CD4-positive, alpha-beta T cell treated with Interferon alpha-2 for 1 hour (primary cell): Measurements from ENCODE around the gene KDM4C.
"Not testable (repeated sequence)": the region's sequence is repeated elsewhere in the genome, so short reads cannot be mapped to it uniquely, and the experiment has no call there.

Source experiments
- DNase-seq, 2 donors: peaks; one replicate each; pipeline ENCODE4 v3.0.0-alpha.2; 2020 to 2022

The KDM4C gene

GRCh38 chr9:6757456-6758247 lies at the start of gene KDM4C:
TSS of gene KDM4C (plus strand) at chr9:6757973. CDS start at chr9:6792989, 35,016 bp downstream.
- DNase-seq, result peak; percentile 95 to 96

DNA sequence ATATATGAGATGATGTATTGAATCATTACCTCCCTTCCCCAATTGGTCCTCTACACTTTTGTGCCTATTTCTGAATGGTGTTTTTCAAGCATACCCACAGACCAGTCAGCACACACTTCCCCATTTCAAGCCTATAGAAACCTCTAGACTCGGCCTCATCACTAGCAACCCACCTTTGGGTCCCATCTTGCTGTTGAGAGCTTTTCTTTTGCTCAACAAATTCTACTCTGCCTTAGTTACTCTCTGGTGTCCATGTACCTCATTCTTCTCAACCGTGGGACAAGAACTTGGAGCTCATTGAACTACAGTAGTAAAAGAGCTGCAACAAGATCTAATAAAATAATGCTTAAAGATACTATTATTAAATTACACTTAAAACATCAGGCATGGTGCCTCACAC lies 49.0 kb upstream of the KDM4C start:
- DNase-seq, result no peak

- DNase-seq, result no peak
Measured at GRCh38 chr9:6711403-6711802, 46.4 kb upstream of the KDM4C start.

DNA sequence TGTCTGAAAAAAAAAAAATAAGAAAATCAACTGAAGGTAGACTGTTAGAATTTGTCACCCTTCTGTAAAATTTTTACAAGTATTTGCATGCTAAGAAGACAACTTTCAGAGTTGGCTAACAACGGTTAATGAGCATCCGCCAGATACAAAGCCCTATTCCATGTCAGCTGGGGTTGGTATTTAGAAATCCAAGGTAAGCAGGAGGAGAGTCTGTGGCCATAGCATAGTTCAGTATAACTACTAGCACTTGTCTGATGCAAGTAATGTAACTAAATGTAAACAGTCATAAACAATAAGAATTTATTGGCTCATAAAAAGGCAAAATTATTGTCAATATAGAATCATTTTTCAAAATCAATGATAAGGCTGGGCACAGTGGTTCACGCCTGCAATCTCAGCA lies 45.7 kb upstream of the KDM4C start:
- no peak for DNase-seq

- no peak for DNase-seq
Measured at GRCh38 chr9:6714176-6714575, 43.6 kb upstream of the KDM4C start.

- not testable (repeated sequence) for DNase-seq
Measured at GRCh38 chr9:6715153-6715754, 42.5 kb upstream of the KDM4C start.

GRCh38 chr9:6715755-6716643 lies 41.8 kb upstream of the KDM4C start:
- peak; percentile 69 to 77 for DNase-seq

DNA sequence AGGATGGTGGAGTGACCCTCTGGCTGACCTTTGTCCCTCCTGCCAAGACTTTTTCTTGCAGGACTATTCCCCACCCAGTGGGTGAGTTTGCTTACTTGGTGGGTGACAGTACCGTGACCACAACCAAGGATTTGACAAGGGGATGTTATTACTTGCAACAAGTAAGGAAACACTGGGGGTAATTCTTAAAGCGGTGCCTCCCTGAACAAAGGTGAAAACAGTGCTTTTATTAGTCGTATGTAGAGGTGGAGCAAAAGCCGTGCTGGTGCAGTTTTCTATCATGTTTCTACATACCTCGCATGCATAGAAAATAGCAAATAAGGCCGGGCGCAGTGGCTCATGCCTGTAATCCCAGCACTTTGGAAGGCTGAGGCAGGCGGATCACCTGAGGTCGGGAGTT lies 41.0 kb upstream of the KDM4C start:
- no peak for DNase-seq

DNA sequence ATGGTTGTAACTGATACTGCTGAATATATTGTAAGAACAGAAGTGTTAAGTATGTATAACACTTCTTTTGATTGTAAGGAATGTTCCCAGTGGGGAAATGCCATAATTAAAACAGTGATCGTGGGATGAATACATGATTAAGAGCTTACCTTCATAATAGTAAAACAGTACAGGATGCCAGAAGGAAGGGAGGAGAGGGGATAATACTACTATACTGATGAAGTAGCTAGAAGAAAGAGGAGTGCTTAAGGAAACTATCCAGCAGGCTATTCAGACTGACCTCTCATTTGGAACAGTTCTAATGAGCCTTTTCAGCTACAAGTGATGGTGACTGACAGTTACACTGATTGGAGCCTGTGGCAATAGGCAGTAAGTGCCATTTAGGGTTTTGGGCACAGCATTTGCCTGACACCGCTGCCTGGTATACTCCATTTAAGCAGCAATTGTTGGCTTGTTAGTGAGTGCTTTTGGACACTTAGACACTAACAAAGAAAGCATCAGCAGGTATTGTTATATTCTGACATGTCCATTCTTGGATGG lies 33.8 kb upstream of the KDM4C start:
- DNase-seq, result no peak

DNA sequence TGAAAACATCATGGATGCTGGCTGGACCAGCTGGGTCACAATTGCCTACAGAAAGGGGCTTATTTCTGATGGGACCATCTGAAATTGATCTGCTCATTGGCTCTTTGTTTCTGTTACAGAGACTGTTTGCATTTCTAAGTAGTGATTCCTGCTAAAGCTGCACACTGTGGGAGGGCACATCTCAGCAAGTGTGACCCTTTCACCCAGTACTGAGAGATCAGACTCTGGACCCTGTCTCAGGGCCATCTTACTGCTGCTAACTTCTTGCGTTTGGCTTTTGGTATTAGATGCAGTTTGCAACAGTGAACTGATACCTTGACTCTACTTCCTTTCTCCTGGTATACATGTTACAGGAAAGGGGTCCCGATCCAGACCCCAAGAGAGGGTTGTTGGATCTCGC lies 24.5 kb upstream of the KDM4C start:
- no peak for DNase-seq

- no peak for DNase-seq
Measured at GRCh38 chr9:6733831-6734230, 23.9 kb upstream of the KDM4C start.

DNA sequence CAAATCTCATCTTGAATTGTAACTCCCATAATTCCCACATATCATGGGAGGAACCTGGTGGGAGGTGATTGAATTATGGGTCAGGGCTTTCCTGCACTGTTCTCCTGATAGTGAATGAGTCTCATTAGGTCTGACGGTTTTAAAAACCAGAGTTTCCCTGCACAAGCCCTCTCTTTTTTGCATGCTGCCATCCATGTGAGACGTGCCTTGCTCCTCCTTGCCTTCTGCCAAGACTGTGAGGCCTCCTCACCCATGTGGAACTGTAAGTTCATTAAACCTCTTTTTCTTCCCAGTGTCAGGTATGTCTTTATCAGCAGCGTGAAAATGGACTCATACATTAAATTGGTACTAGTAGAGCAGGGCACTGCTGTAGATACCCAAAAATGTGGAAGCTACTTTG lies 22.4 kb upstream of the KDM4C start:
- DNase-seq, result no peak

DNA sequence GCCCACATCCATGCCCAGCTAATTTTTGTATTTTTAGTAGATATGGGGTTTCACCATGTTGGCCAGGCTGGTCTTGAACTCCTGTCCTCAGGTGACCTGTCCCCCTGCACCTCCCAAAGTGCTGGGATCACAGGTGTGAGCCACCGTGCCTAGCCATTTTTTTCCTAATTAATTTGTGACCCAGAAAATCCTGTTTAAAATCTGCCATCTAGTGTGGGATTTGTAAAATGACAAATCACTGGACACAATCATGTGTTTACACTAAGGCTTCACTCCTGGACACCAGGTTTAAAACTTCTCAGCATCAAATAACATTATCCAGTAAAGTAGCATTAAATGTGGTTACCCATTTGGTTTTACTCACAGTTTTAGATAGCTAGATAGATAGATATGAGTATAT lies 18.6 kb upstream of the KDM4C start:
- peak in 1 of 2 donors; percentile 13 for DNase-seq

DNA sequence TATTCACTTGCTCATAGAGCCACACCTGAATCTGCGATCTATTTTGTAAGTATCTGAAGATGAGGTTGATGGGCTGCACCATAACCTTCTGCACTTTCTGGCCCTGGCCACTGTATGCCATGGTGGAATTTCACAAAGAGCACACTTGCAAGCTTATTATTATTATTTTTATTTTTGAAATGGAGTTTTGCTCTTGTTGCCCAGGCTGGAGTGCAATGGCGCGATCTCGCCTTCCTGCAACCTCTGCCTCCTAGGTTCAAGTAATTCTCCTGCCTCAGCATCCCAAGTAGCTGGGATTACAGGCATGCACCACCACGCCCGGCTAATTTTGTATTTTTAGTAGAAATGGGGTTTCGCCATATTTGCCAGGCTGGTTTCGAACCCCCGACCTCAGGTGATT lies 8.9 kb upstream of the KDM4C start:
- not testable (repeated sequence) for DNase-seq

GRCh38 chr9:6754861-6755260 lies 2.9 kb upstream of the KDM4C start:
- DNase-seq, result not testable (repeated sequence)

GRCh38 chr9:6757132-6757455 lies 679 bp upstream of the KDM4C start:
- DNase-seq, result peak; percentile 90 to 91

DNA sequence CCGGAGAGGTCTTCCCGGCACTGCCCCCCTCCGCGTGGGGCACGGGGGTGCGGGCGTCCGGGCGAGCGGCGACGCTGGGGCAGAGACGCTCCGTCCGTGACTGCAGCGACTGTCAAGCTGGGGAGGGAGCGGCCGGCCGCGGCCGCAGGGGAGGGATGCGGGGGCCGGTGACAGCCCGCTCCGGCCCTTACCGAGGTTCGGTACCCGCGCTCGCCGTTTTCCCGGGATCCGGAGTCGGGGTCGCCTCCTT lies 400 bp downstream of the KDM4C start:
- no peak for DNase-seq

DNA sequence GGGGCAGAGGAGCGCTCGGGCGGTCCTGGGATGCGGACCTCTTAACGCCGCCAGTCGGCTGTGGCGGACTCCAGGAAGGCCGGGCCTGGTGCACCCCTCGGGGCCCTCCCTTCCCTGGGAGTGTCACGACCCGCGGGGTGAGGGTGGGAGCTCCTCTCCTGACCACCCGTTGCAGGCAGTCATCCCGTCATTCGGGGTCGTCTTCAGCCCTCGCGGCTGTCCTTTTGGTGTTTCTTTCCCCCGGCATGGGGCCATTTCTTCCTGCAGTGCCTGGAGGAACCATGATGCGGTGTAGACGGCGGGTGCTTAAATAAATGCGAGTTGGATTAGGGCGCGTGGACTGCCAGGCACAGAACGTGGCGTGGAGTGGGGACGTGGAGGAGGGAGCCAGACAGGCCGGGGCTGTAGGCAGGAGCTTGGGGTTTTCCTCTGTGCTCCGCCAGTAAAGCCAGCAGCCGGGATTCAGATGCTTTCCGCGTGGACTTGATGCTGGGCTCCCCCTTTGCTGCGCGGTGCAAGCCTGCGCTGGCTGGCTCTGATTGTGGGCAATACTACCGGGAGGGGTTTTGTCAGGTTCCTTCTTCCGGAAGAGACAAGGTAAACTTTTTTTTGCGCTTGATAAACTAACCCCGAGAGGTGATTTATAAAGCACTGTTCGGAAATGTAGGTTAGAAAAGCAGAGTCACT lies 868 bp downstream of the KDM4C start:
- DNase-seq, result peak in 1 of 2 donors; percentile 49

- DNase-seq, result peak; percentile 43 to 85
Measured at GRCh38 chr9:6759185-6759977, 1.6 kb downstream of the KDM4C start.

GRCh38 chr9:6761306-6761705 lies 3.5 kb downstream of the KDM4C start:
- no peak for DNase-seq

- DNase-seq, result no peak
Measured at GRCh38 chr9:6763244-6763643, 5.5 kb downstream of the KDM4C start.

DNA sequence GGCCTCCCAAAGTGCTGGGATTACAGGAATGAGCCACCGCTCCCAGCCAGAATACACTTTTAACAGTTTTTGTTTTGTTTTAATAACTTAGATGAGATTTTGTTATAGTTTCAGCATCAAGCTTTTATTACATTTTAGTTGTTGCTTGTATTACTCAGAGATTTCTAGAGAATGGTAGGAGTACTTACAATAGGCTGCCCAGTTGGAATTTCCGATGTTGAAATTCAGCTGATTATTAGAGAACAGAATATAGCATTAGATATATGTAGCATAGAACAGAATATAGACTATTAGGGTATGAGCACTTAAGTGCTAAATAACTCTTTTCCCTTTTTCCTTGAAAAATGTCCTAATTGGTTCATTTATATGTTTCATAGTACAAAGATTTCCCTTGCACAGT lies 6.2 kb downstream of the KDM4C start:
- no peak for DNase-seq
